Measurements from ENCODE around the gene DAAM1. TPM values are rescaled to one million over a fixed set of nuclear protein-coding genes. Genes with fewer than 3 reads are reported as not detected.

DAAM1 gene
- total RNA-seq, 2 donors from 2014 or later = 61.4 to 67.0 TPM

- peaks cover 0 to 76% of the 10 kb centered on the region in 2 donors for H3K4me1 ChIP-seq
- no peaks in the 10 kb centered on the region for H3K27me3 ChIP-seq
- DNase-seq (ENCODE audit: low spot score) = peak; percentile 85
- no peak overlapping the region for H3K4me3 ChIP-seq
- H3K9me3 ChIP-seq = no peaks in the 10 kb centered on the region
- no peak for TF ChIP-seq CTCF (IDR thresholded peaks at IDR 0.05)
- peaks cover 39% of the 10 kb centered on the region for H3K36me3 ChIP-seq
- peak overlapping the region; percentile 76 to 86 for H3K27ac ChIP-seq
Observed at GRCh38 chr14:59358102-59358501, 169.6 kb downstream of the DAAM1 start.

GRCh38 chr14:59358784-59359183, 170.3 kb downstream of the DAAM1 start:
- H3K27me3 ChIP-seq = no peaks in the 10 kb centered on the region
- H3K4me3 ChIP-seq = no peak overlapping the region
- H3K27ac ChIP-seq = peak overlapping the region; percentile 76 to 86
- TF ChIP-seq CTCF (IDR thresholded peaks at IDR 0.05) = no peak
- peaks cover 32% of the 10 kb centered on the region for H3K36me3 ChIP-seq
- DNase-seq (ENCODE audit: low spot score) = no peak
- no peaks in the 10 kb centered on the region for H3K9me3 ChIP-seq
- H3K4me1 ChIP-seq = peaks cover 0 to 81% of the 10 kb centered on the region in 2 donors

GRCh38 chr14:59359431-59360124, 171.1 kb downstream of the DAAM1 start:
- no peak for DNase-seq (ENCODE audit: low spot score)
- Histone ChIP-seq H3K27ac (peak overlapping the region; percentile 76 to 86), H3K9me3 (no peaks in the 10 kb centered on the region), H3K27me3 (no peaks in the 10 kb centered on the region), H3K4me3 (peak overlapping the region; percentile 18), H3K36me3 (peaks cover 30% of the 10 kb centered on the region), H3K4me1 (peaks cover 0 to 77% of the 10 kb centered on the region in 2 donors)
- no peak for TF ChIP-seq CTCF (IDR thresholded peaks at IDR 0.05)

- peaks cover 0 to 80% of the 10 kb centered on the region in 2 donors for H3K4me1 ChIP-seq
- no peak for TF ChIP-seq CTCF (IDR thresholded peaks at IDR 0.05)
- peak overlapping the region; percentile 18 for H3K4me3 ChIP-seq
- H3K36me3 ChIP-seq = peaks cover 30% of the 10 kb centered on the region
- no peaks in the 10 kb centered on the region for H3K27me3 ChIP-seq
- DNase-seq (ENCODE audit: low spot score) = no peak
- no peaks in the 10 kb centered on the region for H3K9me3 ChIP-seq
- peak overlapping the region; percentile 76 to 86 for H3K27ac ChIP-seq
Observed at GRCh38 chr14:59360233-59360632, 171.8 kb downstream of the DAAM1 start.

- peak overlapping the region; percentile 18 to 23 for H3K4me3 ChIP-seq
- H3K27me3 ChIP-seq = no peaks in the 10 kb centered on the region
- DNase-seq (ENCODE audit: low spot score) = peak; percentile 81
- peaks cover 0 to 79% of the 10 kb centered on the region in 2 donors for H3K4me1 ChIP-seq
- TF ChIP-seq CTCF (IDR thresholded peaks at IDR 0.05) = no peak
- H3K36me3 ChIP-seq = peaks cover 26% of the 10 kb centered on the region
- H3K9me3 ChIP-seq = no peaks in the 10 kb centered on the region
- peak overlapping the region; percentile 76 to 86 for H3K27ac ChIP-seq
Observed at GRCh38 chr14:59360923-59361794, 172.7 kb downstream of the DAAM1 start.

Measured in right atrium auricular region (tissue), 2 donors.